Activated CD4-positive, alpha-beta T cell treated with anti-CD3 and anti-CD28 coated beads for 24 hours (primary cell): ENCODE measurements around the gene VSX1.

Experiments
- DNase-seq, 2 donors: peaks; one replicate each; pipeline ENCODE4 v3.0.0-alpha.2; 2020; ENCODE audit warnings: low read depth in 2 of 2

Gene VSX1

GRCh38 chr20:25081730-25082497 lies at the start of gene VSX1:
VSX1 (minus strand) TSS chr20:25082141; CDS start chr20:25082096, 45 bp downstream.
- no peak for DNase-seq

GRCh38 chr20:25129908-25130307 lies 48.0 kb upstream of the VSX1 start:
- no peak for DNase-seq

GRCh38 chr20:25129428-25129827 lies 47.5 kb upstream of the VSX1 start:
- no peak for DNase-seq

- no peak for DNase-seq
Observed at GRCh38 chr20:25128649-25129048, 46.7 kb upstream of the VSX1 start.

GRCh38 chr20:25127761-25128537 lies 46.0 kb upstream of the VSX1 start:
- no peak for DNase-seq

GRCh38 chr20:25126204-25127029 lies 44.5 kb upstream of the VSX1 start:
- no peak for DNase-seq

GRCh38 chr20:25125636-25126035 lies 43.7 kb upstream of the VSX1 start:
- DNase-seq: no peak

GRCh38 chr20:25120920-25121319 lies 39.0 kb upstream of the VSX1 start:
- no peak for DNase-seq

- DNase-seq: no peak
Observed at GRCh38 chr20:25120457-25120856, 38.5 kb upstream of the VSX1 start.

GRCh38 chr20:25118529-25118928 lies 36.6 kb upstream of the VSX1 start:
- no peak for DNase-seq

- DNase-seq: no peak
Observed at GRCh38 chr20:25117990-25118389, 36.0 kb upstream of the VSX1 start.

- DNase-seq: no peak
Observed at GRCh38 chr20:25116739-25117458, 35.0 kb upstream of the VSX1 start.

GRCh38 chr20:25103526-25103925 lies 21.6 kb upstream of the VSX1 start:
- DNase-seq: no peak

- DNase-seq: no peak
Observed at GRCh38 chr20:25100914-25101313, 19.0 kb upstream of the VSX1 start.

GRCh38 chr20:25099601-25100140 lies 17.7 kb upstream of the VSX1 start:
- no peak for DNase-seq

GRCh38 chr20:25097498-25097897 lies 15.6 kb upstream of the VSX1 start:
- DNase-seq: no peak

- DNase-seq: peak; percentile 35 to 40
Observed at GRCh38 chr20:25090492-25091429, 8.8 kb upstream of the VSX1 start.

GRCh38 chr20:25089662-25090061 lies 7.7 kb upstream of the VSX1 start:
- no peak for DNase-seq

GRCh38 chr20:25089096-25089495 lies 7.2 kb upstream of the VSX1 start:
- DNase-seq: no peak

- no peak for DNase-seq
Observed at GRCh38 chr20:25088267-25088666, 6.3 kb upstream of the VSX1 start.
